NOMO-1 (cell line): ENCODE results near the gene KIAA0825.
"Not testable (repeated sequence)": the region's sequence is repeated elsewhere in the genome, so short reads cannot be mapped to it uniquely, and the experiment has no call there.

Source experiments
- DNase-seq, 2 experiments: peaks; one replicate each; lab custom pipeline; 2025; ENCODE audit not compliant: unreplicated experiment in 2 of 2; lab: John Stamatoyannopoulos, UW

KIAA0825 gene

GRCh38 chr5:94196953-94197352 is 421.5 kb downstream of the KIAA0825 start:
- no peak for DNase-seq

GRCh38 chr5:94192658-94193391 is 425.6 kb downstream of the KIAA0825 start:
- DNase-seq: no peak

- DNase-seq: no peak
Observed at GRCh38 chr5:94191604-94192003, 426.8 kb downstream of the KIAA0825 start.

- no peak for DNase-seq
Observed at GRCh38 chr5:94188725-94189124, 429.7 kb downstream of the KIAA0825 start.

- DNase-seq: no peak
Observed at GRCh38 chr5:94184870-94185269, 433.5 kb downstream of the KIAA0825 start.

GRCh38 chr5:94181895-94182294 is 436.5 kb downstream of the KIAA0825 start:
- DNase-seq: no peak

GRCh38 chr5:94180761-94181160 is 437.6 kb downstream of the KIAA0825 start:
- no peak for DNase-seq

- DNase-seq: no peak
Observed at GRCh38 chr5:94175912-94176311, 442.5 kb downstream of the KIAA0825 start.

GRCh38 chr5:94174748-94175411 is 443.5 kb downstream of the KIAA0825 start:
- no peak for DNase-seq

- no peak for DNase-seq
Observed at GRCh38 chr5:94173100-94173499, 445.3 kb downstream of the KIAA0825 start.

- DNase-seq: not testable (repeated sequence)
Observed at GRCh38 chr5:94171070-94171469, 447.3 kb downstream of the KIAA0825 start.

GRCh38 chr5:94170158-94170557 is 448.2 kb downstream of the KIAA0825 start:
- DNase-seq: not testable (repeated sequence)

GRCh38 chr5:94168151-94168550 is 450.3 kb downstream of the KIAA0825 start:
- DNase-seq: no peak

GRCh38 chr5:94161801-94162200 is 456.6 kb downstream of the KIAA0825 start:
- no peak for DNase-seq

GRCh38 chr5:94159144-94159543 is 459.3 kb downstream of the KIAA0825 start:
- DNase-seq: no peak

GRCh38 chr5:94157704-94158539 is 460.5 kb downstream of the KIAA0825 start:
- DNase-seq: no peak

GRCh38 chr5:94154672-94155071 is 463.7 kb downstream of the KIAA0825 start:
- no peak for DNase-seq

- no peak for DNase-seq
Observed at GRCh38 chr5:94153736-94154450, 464.5 kb downstream of the KIAA0825 start.

- not testable (repeated sequence) for DNase-seq
Observed at GRCh38 chr5:94143621-94144020, 474.8 kb downstream of the KIAA0825 start.

GRCh38 chr5:94140300-94140699 is 478.1 kb downstream of the KIAA0825 start:
- DNase-seq: no peak

GRCh38 chr5:94130077-94130476 is 488.3 kb downstream of the KIAA0825 start:
- DNase-seq: no peak
